ENCODE results near the gene GRN.

DNA sequence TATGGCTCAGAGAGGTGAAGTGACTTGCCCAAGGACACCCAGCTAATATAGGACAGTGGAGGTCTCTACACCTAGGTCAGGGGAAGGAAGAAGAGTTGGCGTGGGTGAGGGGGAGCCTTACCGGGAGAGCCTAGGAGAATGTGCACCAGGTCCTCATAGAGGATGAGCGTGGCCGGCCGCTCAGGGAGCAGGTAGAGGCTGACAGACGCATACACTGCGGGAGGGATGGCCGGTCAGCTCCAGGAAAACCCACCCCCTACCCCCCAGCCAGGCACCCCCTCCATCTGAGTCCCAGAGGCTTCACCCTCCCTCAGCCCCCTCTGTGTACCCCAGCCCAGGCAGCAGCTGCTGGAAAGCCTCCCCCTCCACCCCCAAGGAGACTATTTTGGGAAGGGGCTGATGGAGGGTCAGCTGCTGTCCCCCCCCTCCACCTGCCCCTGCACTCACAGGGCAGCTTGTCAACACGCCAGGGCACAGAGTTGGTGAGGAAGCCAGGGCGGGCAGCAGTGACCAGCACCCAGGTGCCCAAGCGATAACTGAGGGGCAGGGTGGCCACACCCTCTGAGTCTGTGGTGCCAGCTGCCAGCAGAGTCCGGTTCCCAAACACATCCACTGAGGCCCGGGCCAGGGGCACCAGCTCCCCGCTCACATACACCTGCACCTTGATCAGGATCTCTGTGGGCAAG, 14.5 kb downstream of the GRN start:
- TF ChIP-seq POLR2A (IDR thresholded peaks at IDR 0.05) (no peak), POLR2AphosphoS5 (IDR thresholded peaks at IDR 0.05) (no peak)
- TF ChIP-seq, protein P1, sequence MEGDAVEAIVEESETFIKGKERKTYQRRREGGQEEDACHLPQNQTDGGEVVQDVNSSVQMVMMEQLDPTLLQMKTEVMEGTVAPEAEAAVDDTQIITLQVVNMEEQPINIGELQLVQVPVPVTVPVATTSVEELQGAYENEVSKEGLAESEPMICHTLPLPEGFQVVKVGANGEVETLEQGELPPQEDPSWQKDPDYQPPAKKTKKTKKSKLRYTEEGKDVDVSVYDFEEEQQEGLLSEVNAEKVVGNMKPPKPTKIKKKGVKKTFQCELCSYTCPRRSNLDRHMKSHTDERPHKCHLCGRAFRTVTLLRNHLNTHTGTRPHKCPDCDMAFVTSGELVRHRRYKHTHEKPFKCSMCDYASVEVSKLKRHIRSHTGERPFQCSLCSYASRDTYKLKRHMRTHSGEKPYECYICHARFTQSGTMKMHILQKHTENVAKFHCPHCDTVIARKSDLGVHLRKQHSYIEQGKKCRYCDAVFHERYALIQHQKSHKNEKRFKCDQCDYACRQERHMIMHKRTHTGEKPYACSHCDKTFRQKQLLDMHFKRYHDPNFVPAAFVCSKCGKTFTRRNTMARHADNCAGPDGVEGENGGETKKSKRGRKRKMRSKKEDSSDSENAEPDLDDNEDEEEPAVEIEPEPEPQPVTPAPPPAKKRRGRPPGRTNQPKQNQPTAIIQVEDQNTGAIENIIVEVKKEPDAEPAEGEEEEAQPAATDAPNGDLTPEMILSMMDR (IDR thresholded peaks at IDR 0.05) = no peak

Data from suprapubic skin (tissue), 4 donors.